Measurements from ENCODE around the gene RARB. TPM values are rescaled to one million over a fixed set of nuclear protein-coding genes. Genes with fewer than 3 reads are reported as not detected.

The RARB gene
- total and polyA plus RNA-seq, 11 donors, result 4.3 to 21.0 (median 16.3) TPM

- Histone ChIP-seq H3K36me3 (peaks cover 0 to 100% (median 99%) of the 10 kb centered on the region in 9 donors), H3K9me3 (no peaks in the 10 kb centered on the region), H3K27me3 (no peaks in the 10 kb centered on the region), H3K4me3 (no peak overlapping the region), H3K27ac (no peak overlapping the region), H3K4me1 (no peaks in the 10 kb centered on the region)
- DNase-seq, result no peak
- intact Hi-C loops (cut with DNase I), result no loop called here
- TF ChIP-seq POLR2A (IDR thresholded peaks at IDR 0.05), result no peak
- no peak for TF ChIP-seq CTCF (IDR thresholded peaks at IDR 0.05)
- no peak for ATAC-seq
These were observed 182.7 kb downstream of the RARB start for GRCh38 chr3:25610779-25611178.

- no peaks in the 10 kb centered on the region for H3K27me3 ChIP-seq
- no peak overlapping the region for H3K4me3 ChIP-seq
- peaks cover 0 to 100% (median 98%) of the 10 kb centered on the region in 9 donors for H3K36me3 ChIP-seq
- H3K4me1 ChIP-seq, result no peaks in the 10 kb centered on the region
- no peak for ATAC-seq
- 94 to 95% (median 94%) methylated on average over 5 of the region's 5 CpGs for WGBS, 4 donors
- H3K27ac ChIP-seq, result no peak overlapping the region
- no peak for TF ChIP-seq POLR2A (IDR thresholded peaks at IDR 0.05)
- no peak for TF ChIP-seq CTCF (IDR thresholded peaks at IDR 0.05)
- no peaks in the 10 kb centered on the region for H3K9me3 ChIP-seq
- intact Hi-C loops (cut with DNase I), result no loop called here
- DNase-seq, result no peak
These were observed 183.1 kb downstream of the RARB start for GRCh38 chr3:25611193-25611592.

- no peaks in the 10 kb centered on the region for H3K4me1 ChIP-seq
- intact Hi-C loops (cut with DNase I), result no loop called here
- H3K36me3 ChIP-seq, result peaks cover 0 to 100% (median 93%) of the 10 kb centered on the region in 9 donors
- no peaks in the 10 kb centered on the region for H3K9me3 ChIP-seq
- DNase-seq (no peak), ATAC-seq (no peak)
- H3K4me3 ChIP-seq, result no peak overlapping the region
- no peak for TF ChIP-seq CTCF (IDR thresholded peaks at IDR 0.05)
- TF ChIP-seq POLR2A (IDR thresholded peaks at IDR 0.05), result no peak
- no peaks in the 10 kb centered on the region for H3K27me3 ChIP-seq
- no peak overlapping the region for H3K27ac ChIP-seq
These were observed 190.0 kb downstream of the RARB start for GRCh38 chr3:25618028-25618427.

DNA sequence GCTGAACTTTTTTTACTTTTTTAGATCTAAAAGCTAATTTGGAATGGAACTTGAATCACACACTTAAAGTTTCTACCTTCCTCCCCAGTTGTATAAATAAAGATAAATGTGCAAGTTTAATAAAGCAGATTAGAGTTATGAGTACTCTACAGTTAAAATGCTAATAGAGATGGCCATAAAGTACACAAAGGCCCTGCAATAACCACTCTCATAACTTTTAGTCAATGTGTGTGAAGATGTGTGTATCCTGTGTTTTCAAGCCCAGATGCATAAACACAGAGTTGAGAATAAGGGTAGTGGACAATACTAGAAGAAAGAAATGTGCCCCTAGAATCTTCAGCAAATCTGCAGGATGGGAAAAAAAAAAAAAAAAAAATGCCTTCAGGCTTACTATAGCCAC is 191.3 kb downstream of the RARB start:
- Histone ChIP-seq H3K9me3 (no peaks in the 10 kb centered on the region), H3K36me3 (peaks cover 0 to 100% (median 93%) of the 10 kb centered on the region in 9 donors), H3K27me3 (no peaks in the 10 kb centered on the region), H3K4me3 (no peak overlapping the region), H3K27ac (no peak overlapping the region), H3K4me1 (no peaks in the 10 kb centered on the region)
- DNase-seq (no peak), ATAC-seq (no peak)
- no peak for TF ChIP-seq CTCF (IDR thresholded peaks at IDR 0.05)
- intact Hi-C loops (cut with DNase I), result no loop called here
